ENCODE data around the gene FTCD. TPM values are rescaled to one million over a fixed set of nuclear protein-coding genes. Genes with fewer than 3 reads are reported as not detected.

Gene FTCD
- total RNA-seq, 2 experiments from 2014 or later = 0.16 to 0.23 TPM

GRCh38 chr21:46128106-46128932 is 27.1 kb downstream of the FTCD start:
- intact Hi-C loops (cut with DNase I, micrococcal nuclease) = no loop called here
- Mint-ChIP-seq H3K36me3 (ENCODE audit: low read depth) (no peaks in the 10 kb centered on the region), H3K9me3 (ENCODE audit: low read depth) (no peaks in the 10 kb centered on the region), H3K4me1 (no peaks in the 10 kb centered on the region), H3K27me3 (no peaks in the 10 kb centered on the region), H3K4me3 (no peak overlapping the region), H3K27ac (no peak overlapping the region)
- DNase-seq (no peak), ATAC-seq (no peak)
- POLR2A ChIA-PET = no interaction called here
- CTCF ChIA-PET = no interaction called here

DNA sequence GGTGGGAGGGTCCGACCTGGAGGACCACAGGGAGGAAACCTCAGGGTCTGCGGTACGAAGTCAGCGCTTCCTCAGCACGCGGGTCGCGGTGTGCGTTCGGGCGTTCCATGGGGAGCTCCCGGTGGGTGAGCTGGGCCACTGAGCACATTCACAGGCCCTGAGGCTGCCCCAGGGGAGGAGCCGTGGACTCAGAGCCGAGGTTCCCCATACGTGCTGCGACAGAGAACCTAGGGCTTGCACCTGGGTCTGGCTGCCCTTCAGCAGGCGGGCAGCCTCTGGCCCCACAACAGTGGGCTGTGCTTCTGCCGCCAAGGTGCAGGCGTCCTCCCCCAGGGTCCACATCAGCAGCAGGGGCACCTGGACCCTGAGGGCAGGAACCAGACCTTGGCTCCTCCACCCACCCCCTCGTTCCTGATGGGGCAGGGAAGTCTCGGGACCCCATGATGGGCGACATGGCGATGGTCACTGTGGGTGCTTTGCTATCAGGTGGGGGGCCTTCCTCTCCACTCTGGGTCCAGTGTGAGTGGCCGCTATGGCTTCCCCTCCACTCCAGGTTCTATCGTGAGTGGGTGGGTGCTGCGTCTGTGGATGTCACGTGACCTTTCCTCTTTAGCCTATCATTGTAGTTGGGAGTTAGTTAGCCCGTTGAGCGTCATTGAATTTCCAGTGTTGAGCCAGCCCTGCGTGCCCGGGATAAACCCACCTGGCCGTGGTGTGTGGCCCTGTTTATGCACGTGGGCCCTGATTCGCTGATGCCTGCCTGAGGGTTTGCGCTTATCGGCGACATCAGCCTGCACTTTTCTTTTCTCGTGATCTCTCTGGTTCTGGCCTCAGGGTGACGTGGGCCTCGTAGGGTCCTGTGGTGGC is 27.9 kb downstream of the FTCD start:
- Mint-ChIP-seq H3K4me3 (no peak overlapping the region), H3K27ac (no peak overlapping the region), H3K9me3 (ENCODE audit: low read depth) (no peaks in the 10 kb centered on the region), H3K4me1 (no peaks in the 10 kb centered on the region), H3K27me3 (no peaks in the 10 kb centered on the region), H3K36me3 (ENCODE audit: low read depth) (no peaks in the 10 kb centered on the region)
- intact Hi-C loops (cut with DNase I, micrococcal nuclease) = no loop called here
- POLR2A ChIA-PET = no interaction called here
- CTCF ChIA-PET = no interaction called here
- DNase-seq (peak; percentile 3), ATAC-seq (no peak)

- intact Hi-C loops (cut with DNase I, micrococcal nuclease) = no loop called here
- DNase-seq (peak; percentile 2), ATAC-seq (no peak)
- H3K9me3 Mint-ChIP-seq (ENCODE audit: low read depth) = no peaks in the 10 kb centered on the region
- ChIA-PET CTCF (no interaction called here), POLR2A (no interaction called here)
- H3K36me3 Mint-ChIP-seq (ENCODE audit: low read depth) = no peaks in the 10 kb centered on the region
- no peak overlapping the region for H3K27ac Mint-ChIP-seq
- H3K4me1 Mint-ChIP-seq = no peaks in the 10 kb centered on the region
- H3K4me3 Mint-ChIP-seq = no peak overlapping the region
- no peaks in the 10 kb centered on the region for H3K27me3 Mint-ChIP-seq
Measured at GRCh38 chr21:46126309-46127238, 28.8 kb downstream of the FTCD start.

GRCh38 chr21:46125846-46126301 is 29.5 kb downstream of the FTCD start:
- intact Hi-C loops (cut with DNase I, micrococcal nuclease) = no loop called here
- Mint-ChIP-seq H3K36me3 (ENCODE audit: low read depth) (no peaks in the 10 kb centered on the region), H3K4me3 (no peak overlapping the region), H3K9me3 (ENCODE audit: low read depth) (no peaks in the 10 kb centered on the region), H3K27me3 (no peaks in the 10 kb centered on the region), H3K4me1 (no peaks in the 10 kb centered on the region), H3K27ac (no peak overlapping the region)
- ChIA-PET POLR2A (no interaction called here), CTCF (interaction anchor here (0.6 kb wide), 1 partner anchor 428 kb away, joined by 3 read pairs; no protein-coding TSS in a partner anchor)
- ATAC-seq = no peak
- peak; percentile 1 for DNase-seq

- intact Hi-C loops (cut with DNase I, micrococcal nuclease) = no loop called here
- ChIA-PET CTCF (interaction anchor here (0.6 kb wide), 1 partner anchor 429 kb away, joined by 3 read pairs; no protein-coding TSS in a partner anchor), POLR2A (no interaction called here)
- Mint-ChIP-seq H3K36me3 (ENCODE audit: low read depth) (no peaks in the 10 kb centered on the region), H3K9me3 (ENCODE audit: low read depth) (no peaks in the 10 kb centered on the region), H3K4me3 (no peak overlapping the region), H3K4me1 (no peaks in the 10 kb centered on the region), H3K27ac (no peak overlapping the region), H3K27me3 (no peaks in the 10 kb centered on the region)
- ATAC-seq (no peak), DNase-seq (peak; percentile 2)
Measured at GRCh38 chr21:46124926-46125845, 30.2 kb downstream of the FTCD start.

DNA sequence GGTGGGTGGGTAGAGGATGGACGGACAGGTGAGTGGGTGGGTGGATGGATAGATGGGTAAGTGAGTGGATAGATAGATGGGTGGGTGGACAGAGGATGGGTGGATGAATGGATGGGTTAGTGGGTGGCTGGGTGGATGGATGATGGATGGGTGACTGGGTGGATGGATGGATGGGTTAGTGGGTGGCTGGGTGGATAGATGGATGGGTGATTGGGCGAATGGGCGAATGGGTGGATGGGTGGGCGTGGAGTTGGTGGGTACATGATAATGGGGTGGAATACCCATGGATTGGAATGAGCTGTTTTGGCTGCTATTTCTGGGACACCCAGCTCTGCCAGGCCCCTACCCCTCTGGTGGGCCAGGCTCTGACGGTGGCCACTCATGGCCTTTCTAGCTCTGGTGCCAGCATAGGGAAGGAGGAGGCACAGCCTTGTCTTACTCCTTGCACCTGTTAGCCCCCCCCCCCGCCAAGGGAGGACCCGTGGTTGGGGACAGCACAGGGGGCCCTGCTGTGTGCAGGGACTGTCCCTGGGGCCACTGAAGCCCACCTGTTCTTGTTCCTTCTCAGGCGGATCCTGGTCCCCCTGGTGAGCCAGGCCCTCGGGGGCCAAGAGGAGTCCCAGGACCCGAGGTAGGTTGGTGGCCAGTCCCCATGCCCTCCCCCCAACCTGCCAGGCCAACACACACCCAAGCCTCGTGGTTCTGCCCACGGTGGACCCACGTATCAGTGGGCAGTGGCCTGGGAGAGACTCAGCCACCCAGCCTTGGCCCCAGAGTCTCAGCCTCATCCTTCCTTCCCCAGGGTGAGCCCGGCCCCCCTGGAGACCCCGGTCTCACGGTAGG is 31.1 kb downstream of the FTCD start:
- H3K4me3 Mint-ChIP-seq = no peak overlapping the region
- ChIA-PET POLR2A (no interaction called here), CTCF (interaction anchor here (0.6 kb wide), 1 partner anchor 339 kb away, joined by 3 read pairs; no protein-coding TSS in a partner anchor)
- no peak overlapping the region for H3K27ac Mint-ChIP-seq
- DNase-seq (no peak), ATAC-seq (no peak)
- no peaks in the 10 kb centered on the region for H3K9me3 Mint-ChIP-seq (ENCODE audit: low read depth)
- no peaks in the 10 kb centered on the region for H3K4me1 Mint-ChIP-seq
- intact Hi-C loops (cut with DNase I, micrococcal nuclease) = no loop called here
- no peaks in the 10 kb centered on the region for H3K36me3 Mint-ChIP-seq (ENCODE audit: low read depth)
- H3K27me3 Mint-ChIP-seq = no peaks in the 10 kb centered on the region

GRCh38 chr21:46122758-46123683 is 32.4 kb downstream of the FTCD start:
- Mint-ChIP-seq H3K27me3 (no peaks in the 10 kb centered on the region), H3K36me3 (ENCODE audit: low read depth) (no peaks in the 10 kb centered on the region), H3K4me1 (no peaks in the 10 kb centered on the region), H3K27ac (no peak overlapping the region), H3K9me3 (ENCODE audit: low read depth) (no peaks in the 10 kb centered on the region), H3K4me3 (no peak overlapping the region)
- ChIA-PET CTCF (no interaction called here), POLR2A (no interaction called here)
- ATAC-seq (no peak), DNase-seq (peak; percentile 2)
- intact Hi-C loops (cut with DNase I, micrococcal nuclease) = no loop called here

DNA sequence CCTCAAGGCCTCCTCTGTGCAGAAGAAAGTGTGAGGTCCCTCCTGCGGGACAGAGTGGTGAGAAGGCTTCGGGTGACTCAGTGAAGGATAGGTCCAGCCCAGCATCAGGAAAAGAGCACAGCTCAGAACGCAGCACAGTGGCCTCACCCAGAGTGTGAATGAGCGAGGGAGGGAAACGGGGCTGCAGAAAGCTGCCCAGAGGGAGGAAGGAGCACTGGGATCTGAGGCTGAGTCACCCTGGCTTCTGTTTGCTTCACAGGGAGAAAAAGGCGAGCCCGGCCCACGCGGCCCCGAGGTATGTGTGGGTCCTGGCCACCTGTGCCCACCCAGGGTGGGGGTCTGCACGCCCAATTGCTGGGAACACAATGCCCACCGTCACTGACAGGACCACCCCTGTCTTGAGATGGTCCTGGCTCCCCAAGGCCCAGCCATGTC is 33.1 kb downstream of the FTCD start:
- intact Hi-C loops (cut with DNase I, micrococcal nuclease) = no loop called here
- ATAC-seq (no peak), DNase-seq (peak; percentile 1)
- ChIA-PET CTCF (no interaction called here), POLR2A (no interaction called here)
- H3K4me1 Mint-ChIP-seq = no peaks in the 10 kb centered on the region
- no peak overlapping the region for H3K27ac Mint-ChIP-seq
- no peaks in the 10 kb centered on the region for H3K36me3 Mint-ChIP-seq (ENCODE audit: low read depth)
- no peaks in the 10 kb centered on the region for H3K9me3 Mint-ChIP-seq (ENCODE audit: low read depth)
- H3K4me3 Mint-ChIP-seq = no peak overlapping the region
- no peaks in the 10 kb centered on the region for H3K27me3 Mint-ChIP-seq

Data from activated CD4-positive, alpha-beta T cell treated with anti-CD3 and anti-CD28 coated beads for 36 hours (primary cell).